ENCODE results near the gene CDKN2B. TPM values are rescaled to one million over a fixed set of nuclear protein-coding genes. Genes with fewer than 3 reads are reported as not detected.

The CDKN2B gene
- total RNA-seq, 4 donors from 2014 or later, result 17.0 to 84.7 (median 34.9) TPM

DNA sequence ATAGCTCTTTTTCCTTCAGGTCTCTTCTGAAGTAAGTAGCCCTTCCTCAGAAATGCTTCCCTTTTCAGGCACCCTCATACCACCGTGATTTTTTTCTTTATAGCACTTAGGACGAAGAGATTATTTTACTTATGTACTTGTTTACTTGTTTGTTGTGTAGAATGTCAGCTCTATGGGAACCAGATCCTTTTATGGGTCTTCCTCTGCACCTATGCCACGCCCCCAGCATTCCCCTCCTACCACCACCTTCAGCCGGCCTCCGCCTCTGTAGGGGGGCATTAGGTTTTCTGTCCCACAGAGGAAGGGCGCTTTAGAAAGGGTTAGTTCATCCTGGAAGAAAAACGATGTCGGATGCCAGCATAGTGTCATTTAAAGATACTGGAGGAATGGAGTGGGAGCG is 12.7 kb downstream of the CDKN2B start:
- ATAC-seq (ENCODE audit: low FRiP score) (no peak), DNase-seq (ENCODE audit: low spot score) (no peak)

DNA sequence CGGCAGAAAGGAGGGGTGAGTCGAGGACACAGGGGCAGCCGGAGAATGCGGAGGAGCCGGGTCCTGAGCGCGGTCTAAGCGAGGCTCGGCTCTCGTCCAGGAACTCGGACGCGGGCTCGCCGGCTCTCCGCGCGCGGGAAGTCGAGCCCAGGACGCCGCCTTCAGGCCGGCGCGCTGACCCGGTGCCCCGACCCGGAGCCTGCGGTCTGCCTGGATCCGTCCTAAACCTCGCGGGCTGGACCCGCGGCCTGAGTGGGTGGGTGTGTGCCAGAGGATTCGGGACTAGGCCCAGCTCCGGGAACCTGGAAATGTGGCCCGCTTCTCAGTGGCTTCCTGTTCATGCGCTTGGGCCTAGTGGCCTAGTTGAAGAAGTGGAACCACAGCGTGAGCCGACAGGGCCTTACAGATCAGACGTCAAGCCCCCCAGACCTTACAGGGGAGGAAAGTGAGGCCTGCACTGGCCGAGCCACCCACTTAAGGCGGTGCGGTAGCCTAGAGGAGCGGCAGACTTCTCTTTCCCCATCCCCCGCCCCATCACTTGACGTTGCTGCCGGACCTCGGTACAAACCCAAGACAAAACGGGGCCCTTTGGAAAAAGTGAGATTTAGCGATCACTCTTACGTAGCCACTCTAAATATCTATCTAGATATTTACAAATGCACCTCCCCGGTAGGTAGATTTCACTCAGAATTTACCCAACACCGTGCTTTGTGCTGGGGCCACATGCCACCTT is 13.3 kb downstream of the CDKN2B start:
- DNase-seq (ENCODE audit: low spot score) (no peak), ATAC-seq (ENCODE audit: low FRiP score) (peak; percentile 64)
- TF ChIP-seq, protein P1, sequence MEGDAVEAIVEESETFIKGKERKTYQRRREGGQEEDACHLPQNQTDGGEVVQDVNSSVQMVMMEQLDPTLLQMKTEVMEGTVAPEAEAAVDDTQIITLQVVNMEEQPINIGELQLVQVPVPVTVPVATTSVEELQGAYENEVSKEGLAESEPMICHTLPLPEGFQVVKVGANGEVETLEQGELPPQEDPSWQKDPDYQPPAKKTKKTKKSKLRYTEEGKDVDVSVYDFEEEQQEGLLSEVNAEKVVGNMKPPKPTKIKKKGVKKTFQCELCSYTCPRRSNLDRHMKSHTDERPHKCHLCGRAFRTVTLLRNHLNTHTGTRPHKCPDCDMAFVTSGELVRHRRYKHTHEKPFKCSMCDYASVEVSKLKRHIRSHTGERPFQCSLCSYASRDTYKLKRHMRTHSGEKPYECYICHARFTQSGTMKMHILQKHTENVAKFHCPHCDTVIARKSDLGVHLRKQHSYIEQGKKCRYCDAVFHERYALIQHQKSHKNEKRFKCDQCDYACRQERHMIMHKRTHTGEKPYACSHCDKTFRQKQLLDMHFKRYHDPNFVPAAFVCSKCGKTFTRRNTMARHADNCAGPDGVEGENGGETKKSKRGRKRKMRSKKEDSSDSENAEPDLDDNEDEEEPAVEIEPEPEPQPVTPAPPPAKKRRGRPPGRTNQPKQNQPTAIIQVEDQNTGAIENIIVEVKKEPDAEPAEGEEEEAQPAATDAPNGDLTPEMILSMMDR (IDR thresholded peaks at IDR 0.05), result no peak

More for the DNA sequence above, 12.7 kb downstream of the CDKN2B start:
- TF ChIP-seq, protein P1 (IDR thresholded peaks at IDR 0.05), result no peak

DNA sequence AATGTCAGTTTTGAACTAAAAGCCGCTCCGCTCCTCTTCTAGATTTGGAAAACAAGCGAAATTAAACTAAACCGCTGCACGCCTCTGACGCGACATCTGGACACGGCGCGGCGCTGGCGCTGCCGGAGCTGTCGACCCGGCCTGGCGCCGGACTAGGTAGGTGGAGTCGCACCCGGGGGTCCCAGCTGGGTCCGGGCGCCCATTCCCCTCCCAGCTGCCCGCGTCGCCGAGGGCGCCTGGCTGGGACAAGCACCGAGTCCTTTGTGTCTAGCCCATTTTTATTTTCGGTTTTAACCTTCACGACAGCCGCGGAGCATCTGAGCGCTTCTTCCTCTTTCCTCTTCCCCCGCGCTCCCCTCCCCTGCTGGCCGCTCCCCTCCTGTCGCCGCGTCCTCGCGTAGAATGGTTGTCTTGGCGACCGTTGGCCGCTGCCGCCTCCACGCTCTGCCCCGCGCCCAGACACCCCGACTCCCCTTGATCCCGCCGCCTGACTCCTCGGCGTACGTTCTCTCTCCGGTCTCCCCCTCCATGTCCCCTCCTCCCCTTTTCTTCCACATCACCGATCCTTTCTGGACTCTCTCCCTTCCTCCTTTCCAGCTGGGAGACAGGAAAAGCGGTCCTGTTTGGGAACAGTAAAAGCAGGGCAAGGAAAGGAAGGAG is 14.0 kb downstream of the CDKN2B start:
- ATAC-seq (ENCODE audit: low FRiP score) (peak; percentile 76), DNase-seq (ENCODE audit: low spot score) (no peak)
- TF ChIP-seq, protein P1 (IDR thresholded peaks at IDR 0.05), result no peak

DNA sequence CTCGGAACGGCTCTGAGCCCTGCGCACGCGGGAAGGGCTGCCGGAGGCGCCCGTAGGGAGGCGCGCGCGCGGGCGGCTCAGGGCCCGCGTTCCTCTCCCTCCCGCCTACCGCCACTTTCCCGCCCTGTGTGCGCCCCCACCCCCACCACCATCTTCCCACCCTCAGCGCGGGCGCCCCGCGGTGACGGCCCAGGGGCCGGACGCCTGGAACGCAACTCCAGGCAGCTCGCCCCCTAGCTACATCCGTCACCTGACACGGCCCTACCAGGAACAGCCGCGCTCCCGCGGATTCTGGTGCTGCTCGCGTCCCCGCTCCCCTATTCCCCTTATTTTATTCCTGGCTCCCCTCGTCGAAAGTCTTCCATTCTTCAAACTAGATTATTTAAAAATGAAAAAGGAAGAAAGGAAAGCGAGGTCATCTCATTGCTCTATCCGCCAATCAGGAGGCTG is 14.5 kb downstream of the CDKN2B start, which contains the start of gene CDKN2B-AS1:
TSS of gene CDKN2B-AS1 (plus strand) at position 236 of the 450 bp plus-strand sequence.
- DNase-seq (ENCODE audit: low spot score), result no peak
- peak; percentile 43 for ATAC-seq (ENCODE audit: low FRiP score)
- TF ChIP-seq, protein P1 (IDR thresholded peaks at IDR 0.05), result no peak

DNA sequence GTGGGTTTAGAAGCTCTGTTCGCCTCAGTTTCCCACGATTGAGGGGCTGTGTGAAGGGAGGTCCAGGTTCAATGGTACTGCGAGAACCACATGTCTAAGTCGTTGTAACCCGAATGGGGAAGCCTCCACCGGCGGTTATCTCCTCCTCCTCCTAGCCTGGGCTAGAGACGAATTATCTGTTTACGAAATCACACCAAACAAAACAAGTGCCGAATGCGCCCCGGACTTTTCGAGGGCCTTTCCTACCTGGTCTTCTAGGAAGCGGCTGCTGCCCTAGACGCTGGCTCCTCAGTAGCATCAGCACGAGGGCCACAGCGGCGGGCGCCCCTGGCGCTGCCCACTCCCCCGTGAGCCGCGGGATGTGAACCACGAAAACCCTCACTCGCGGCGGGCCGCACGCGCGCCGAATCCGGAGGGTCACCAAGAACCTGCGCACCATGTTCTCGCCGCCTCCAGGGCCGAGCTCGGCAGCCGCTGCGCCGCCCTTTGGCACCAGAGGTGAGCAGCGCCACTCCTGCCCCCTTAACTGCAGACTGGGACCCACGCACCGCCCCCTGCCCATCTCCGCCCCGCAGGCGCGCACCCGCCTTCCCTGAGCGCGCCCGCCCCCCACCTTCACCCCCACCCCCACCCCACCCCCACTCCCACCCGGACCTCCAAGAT is 15.1 kb downstream of the CDKN2B start, which contains the start of gene CDKN2A:
TSS of gene CDKN2A (minus strand) at position 500 of the 663 bp plus-strand sequence.
- TF ChIP-seq, protein P1 (IDR thresholded peaks at IDR 0.05), result no peak
- DNase-seq (ENCODE audit: low spot score) (no peak), ATAC-seq (ENCODE audit: low FRiP score) (no peak)

DNA sequence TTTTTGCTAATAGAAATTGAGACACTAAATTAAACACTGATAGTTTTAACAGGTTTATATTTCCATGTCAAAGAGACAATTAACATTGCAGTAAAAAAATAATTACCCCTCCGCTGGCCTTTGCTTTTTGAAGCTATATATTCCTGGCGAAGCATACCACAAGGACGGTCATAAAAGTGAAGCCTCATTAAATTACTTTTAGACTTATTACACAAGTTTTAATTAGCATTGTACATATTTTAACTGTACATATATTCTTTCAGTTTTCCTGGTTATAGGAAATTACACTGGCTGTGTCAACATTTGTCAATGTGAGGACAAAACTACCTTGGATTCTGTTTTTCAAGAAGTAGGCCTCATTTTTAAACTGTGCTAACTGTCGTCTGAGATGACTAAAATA is 16.1 kb downstream of the CDKN2B start:
- TF ChIP-seq, protein P1 (IDR thresholded peaks at IDR 0.05), result no peak
- DNase-seq (ENCODE audit: low spot score) (no peak), ATAC-seq (ENCODE audit: low FRiP score) (no peak)
